Adipocyte (in vitro differentiated cells): Measurements from ENCODE around the gene MAP1B.

Experiments used
- DNase-seq: peaks from one replicate; pipeline ENCODE4 v3.0.0-alpha.2; 2015; ENCODE audit warnings: low read depth
- H3K27me3 ChIP-seq: replicated peaks from 2 replicates; pipeline ENCODE4 v1.7.0; 2013; ENCODE audit warnings: mild to moderate bottlenecking, low read length, moderate library complexity; ENCODE audit not compliant: control insufficient read depth, insufficient read depth
- H3K36me3 ChIP-seq: 2 replicates; pipeline ENCODE4 v1.7.0; 2013; ENCODE audit warnings: low read length, mild to moderate bottlenecking, moderate library complexity; ENCODE audit not compliant: control insufficient read depth, insufficient read depth, severe bottlenecking
- H3K4me1 ChIP-seq: 2 replicates; pipeline ENCODE4 v1.7.0; 2013; ENCODE audit warnings: mild to moderate bottlenecking, low read length, moderate library complexity; ENCODE audit not compliant: control insufficient read depth, insufficient read depth
- H3K4me3 ChIP-seq: 2 replicates; pipeline ENCODE4 v1.7.0; 2013; ENCODE audit warnings: mild to moderate bottlenecking, low read length, moderate library complexity
- H3K9ac ChIP-seq: 2 replicates; pipeline ENCODE4 v1.7.0; 2013; ENCODE audit warnings: mild to moderate bottlenecking, low read length, moderate library complexity
- H3K9me3 ChIP-seq: 2 replicates; pipeline ENCODE4 v1.7.0; 2013; ENCODE audit warnings: mild to moderate bottlenecking, low read length, moderate library complexity; ENCODE audit not compliant: control insufficient read depth

MAP1B gene

GRCh38 chr5:72101828-72102227 is 5.4 kb upstream of the MAP1B start:
- Histone ChIP-seq H3K4me1 (peaks cover 3% of the 10 kb centered on the region), H3K27me3 (no peaks in the 10 kb centered on the region), H3K4me3 (no peak overlapping the region), H3K9ac (no peak overlapping the region), H3K9me3 (peaks cover 7% of the 10 kb centered on the region), H3K36me3 (no peaks in the 10 kb centered on the region)
- no peak for DNase-seq

- H3K4me1 ChIP-seq = peaks cover 30% of the 10 kb centered on the region
- no peak for DNase-seq
- peak overlapping the region; percentile 98 for H3K9ac ChIP-seq
- H3K36me3 ChIP-seq = no peaks in the 10 kb centered on the region
- peaks cover 7% of the 10 kb centered on the region for H3K9me3 ChIP-seq
- H3K4me3 ChIP-seq = peak overlapping the region; percentile 96
- no peaks in the 10 kb centered on the region for H3K27me3 ChIP-seq
These were observed 501 bp upstream of the MAP1B start for GRCh38 chr5:72106817-72107130.

GRCh38 chr5:72107901-72108201 is 576 bp downstream of the MAP1B start:
- Histone ChIP-seq H3K4me3 (peak overlapping the region; percentile 96), H3K36me3 (no peaks in the 10 kb centered on the region), H3K9me3 (peaks cover 7% of the 10 kb centered on the region), H3K4me1 (peaks cover 39% of the 10 kb centered on the region), H3K9ac (peak overlapping the region; percentile 98), H3K27me3 (no peaks in the 10 kb centered on the region)
- DNase-seq = no peak

GRCh38 chr5:72108202-72109061 is 1.2 kb downstream of the MAP1B start:
- Histone ChIP-seq H3K9ac (peak overlapping the region; percentile 98), H3K36me3 (no peaks in the 10 kb centered on the region), H3K9me3 (peaks cover 6% of the 10 kb centered on the region), H3K4me3 (peak overlapping the region; percentile 96), H3K27me3 (no peaks in the 10 kb centered on the region), H3K4me1 (peaks cover 39% of the 10 kb centered on the region)
- DNase-seq = peak; percentile 82

- peaks cover 39% of the 10 kb centered on the region for H3K4me1 ChIP-seq
- no peaks in the 10 kb centered on the region for H3K27me3 ChIP-seq
- DNase-seq = no peak
- peak overlapping the region; percentile 96 for H3K4me3 ChIP-seq
- H3K9me3 ChIP-seq = peaks cover under 1% of the 10 kb centered on the region
- peaks cover 5% of the 10 kb centered on the region for H3K36me3 ChIP-seq
- peak overlapping the region; percentile 98 for H3K9ac ChIP-seq
These were observed 1.8 kb downstream of the MAP1B start for GRCh38 chr5:72109062-72109411.

GRCh38 chr5:72109625-72110024 is 2.4 kb downstream of the MAP1B start:
- no peaks in the 10 kb centered on the region for H3K27me3 ChIP-seq
- no peaks in the 10 kb centered on the region for H3K9me3 ChIP-seq
- peak overlapping the region; percentile 96 for H3K4me3 ChIP-seq
- peak overlapping the region; percentile 98 for H3K9ac ChIP-seq
- peaks cover 10% of the 10 kb centered on the region for H3K36me3 ChIP-seq
- DNase-seq = peak; percentile 48
- H3K4me1 ChIP-seq = peaks cover 39% of the 10 kb centered on the region

- Histone ChIP-seq H3K27me3 (no peaks in the 10 kb centered on the region), H3K9me3 (no peaks in the 10 kb centered on the region), H3K36me3 (peaks cover 19% of the 10 kb centered on the region), H3K9ac (peak overlapping the region; percentile 98), H3K4me1 (peaks cover 39% of the 10 kb centered on the region), H3K4me3 (peak overlapping the region; percentile 96)
- DNase-seq = peak; percentile 34
These were observed 3.2 kb downstream of the MAP1B start for GRCh38 chr5:72110394-72111013.

- H3K9me3 ChIP-seq = no peaks in the 10 kb centered on the region
- peaks cover 42% of the 10 kb centered on the region for H3K4me1 ChIP-seq
- peaks cover 38% of the 10 kb centered on the region for H3K36me3 ChIP-seq
- H3K27me3 ChIP-seq = no peaks in the 10 kb centered on the region
- DNase-seq = no peak
- H3K4me3 ChIP-seq = peak overlapping the region; percentile 44
- H3K9ac ChIP-seq = peak overlapping the region; percentile 54
These were observed 5.1 kb downstream of the MAP1B start for GRCh38 chr5:72112389-72112788.

GRCh38 chr5:72114629-72115028 is 7.4 kb downstream of the MAP1B start:
- H3K4me1 ChIP-seq = peaks cover 42% of the 10 kb centered on the region
- no peaks in the 10 kb centered on the region for H3K27me3 ChIP-seq
- no peak overlapping the region for H3K9ac ChIP-seq
- peaks cover 60% of the 10 kb centered on the region for H3K36me3 ChIP-seq
- DNase-seq = no peak
- no peak overlapping the region for H3K4me3 ChIP-seq
- H3K9me3 ChIP-seq = no peaks in the 10 kb centered on the region

- H3K36me3 ChIP-seq = peaks cover 66% of the 10 kb centered on the region
- DNase-seq = no peak
These were observed 8.0 kb downstream of the MAP1B start for GRCh38 chr5:72115296-72115695.

GRCh38 chr5:72117307-72117706 is 10.0 kb downstream of the MAP1B start:
- Histone ChIP-seq H3K9ac (no peak overlapping the region), H3K4me1 (peaks cover 18% of the 10 kb centered on the region), H3K27me3 (no peaks in the 10 kb centered on the region), H3K36me3 (peaks cover 85% of the 10 kb centered on the region), H3K9me3 (no peaks in the 10 kb centered on the region), H3K4me3 (no peak overlapping the region)
- peak; percentile 51 for DNase-seq

More at GRCh38 chr5:72115296-72115695, 8.0 kb downstream of the MAP1B start:
- no peak overlapping the region for H3K9ac ChIP-seq
- no peak overlapping the region for H3K4me3 ChIP-seq
- H3K9me3 ChIP-seq = no peaks in the 10 kb centered on the region
- peaks cover 36% of the 10 kb centered on the region for H3K4me1 ChIP-seq
- H3K27me3 ChIP-seq = no peaks in the 10 kb centered on the region
